Common myeloid progenitor, CD34-positive (primary cell): ENCODE measurements around the gene ACER2.
"Not testable (repeated sequence)": the region's sequence is repeated elsewhere in the genome, so short reads cannot be mapped to it uniquely, and the experiment has no call there.

Source experiments
- CTCF ChIA-PET: fragments of 350-600 bp; sonication (Branson Sonifier 250); formaldehyde crosslinking; loops from one replicate; lab custom pipeline; 2021; ENCODE audit warnings: antibody characterized with exemption; lab: Charles Lee
- POLR2A ChIA-PET: fragments of 350-600 bp; sonication (Branson Sonifier 250); formaldehyde crosslinking; loops from one replicate; lab custom pipeline; 2021; ENCODE audit warnings: antibody characterized with exemption; lab: Charles Lee
- DNase-seq, 3 donors: peaks; one replicate each; pipeline versions ENCODE4 v3.0.0 to v3.0.0-alpha.2; 2013
- H3K27ac ChIP-seq, 2 experiments: 1 replicate in 1 of 2; 2 replicates in 1 of 2; pipeline ENCODE4 v1.7.0; 2013; ENCODE audit warnings: inconsistent platforms in 2 of 2, low read length in 2 of 2, mild to moderate bottlenecking in 2 of 2, low read depth in 1 of 2, moderate library complexity in 1 of 2; ENCODE audit not compliant: severe bottlenecking in 2 of 2, insufficient read depth in 1 of 2, poor library complexity in 1 of 2
- H3K27me3 ChIP-seq, 5 experiments: replicated peaks in 2 of 5; 1 replicate in 3 of 5; 2 replicates in 2 of 5; pipeline versions ENCODE4 v1.6.1 to v1.7.0; 2013; ENCODE audit warnings: low read length in 4 of 5, mild to moderate bottlenecking in 2 of 5, moderate library complexity in 2 of 5, inconsistent platforms in 1 of 5; ENCODE audit not compliant: insufficient read depth in 5 of 5, control insufficient read depth in 4 of 5
- H3K36me3 ChIP-seq, 4 experiments: 1 replicate in 2 of 4; 2 replicates in 2 of 4; pipeline versions ENCODE4 v1.6.1 to v1.7.0; 2013; ENCODE audit warnings: low read length in 3 of 4, control low read depth in 1 of 4, mild to moderate bottlenecking in 1 of 4; ENCODE audit not compliant: control insufficient read depth in 4 of 4, insufficient read depth in 4 of 4
- H3K4me1 ChIP-seq, 4 experiments: 1 replicate in 3 of 4; 2 replicates in 1 of 4; pipeline versions ENCODE4 v1.6.1 to v1.7.1; 2013; ENCODE audit warnings: low read length in 3 of 4, mild to moderate bottlenecking in 3 of 4, control low read depth in 1 of 4, inconsistent platforms in 1 of 4, moderate library complexity in 1 of 4; ENCODE audit not compliant: control insufficient read depth in 4 of 4, insufficient read depth in 4 of 4; ENCODE audit errors: control extremely low read depth in 1 of 4
- H3K4me3 ChIP-seq, 7 experiments: 1 replicate in 4 of 7; 2 replicates in 3 of 7; pipeline versions ENCODE4 v1.5.1 to v1.7.0; 2013; ENCODE audit warnings: mild to moderate bottlenecking in 7 of 7, low read length in 6 of 7, moderate library complexity in 6 of 7, inconsistent platforms in 2 of 7, low read depth in 2 of 7, control low read depth in 1 of 7; ENCODE audit not compliant: insufficient read depth in 4 of 7, control insufficient read depth in 1 of 7; ENCODE audit errors: extremely low read depth in 1 of 7
- H3K9me3 ChIP-seq, 5 experiments: 1 replicate in 4 of 5; 2 replicates in 1 of 5; pipeline versions ENCODE4 v1.6.1 to v1.7.1; 2013; ENCODE audit warnings: low read length in 4 of 5, mild to moderate bottlenecking in 2 of 5, inconsistent platforms in 1 of 5, low read depth in 1 of 5, moderate library complexity in 1 of 5; ENCODE audit not compliant: control insufficient read depth in 4 of 5, insufficient read depth in 2 of 5; ENCODE audit errors: control extremely low read depth in 1 of 5
- WGBS: methylation state at CpG from one replicate; pipeline ENCODE4 v1.1.5; 2013; ENCODE audit not compliant: insufficient coverage; 5-methylcytosine and 5-hydroxymethylcytosine counted together

ACER2 gene

DNA sequence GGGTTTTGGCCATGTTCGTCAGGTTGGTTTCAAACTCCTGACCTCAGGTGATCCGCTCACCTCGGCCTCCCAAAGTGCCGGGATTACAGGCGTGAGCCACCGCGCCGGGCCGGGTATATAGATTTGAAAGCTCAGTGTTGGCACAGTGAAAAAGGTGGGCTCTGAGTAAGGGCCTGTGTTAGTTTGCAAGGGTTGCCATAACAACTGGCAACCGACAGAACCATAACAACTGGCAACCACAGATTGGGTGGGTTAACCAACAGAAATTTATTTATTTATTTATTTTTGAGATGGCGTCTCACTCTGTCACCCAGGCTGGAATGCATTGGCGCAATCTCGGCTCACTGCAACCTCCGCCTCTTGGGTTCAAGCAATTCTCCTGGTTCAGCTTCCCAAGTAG, 23.6 kb upstream of the ACER2 start:
- H3K27me3 ChIP-seq, H3K9me3 ChIP-seq, H3K4me3 ChIP-seq, POLR2A ChIA-PET, CTCF ChIA-PET, H3K36me3 ChIP-seq, H3K27ac ChIP-seq, H3K4me1 ChIP-seq: not testable (repeated sequence)
- 97% methylated on average over 13 of the region's 14 CpGs for WGBS
- DNase-seq = peak in 2 of 3 donors; percentile 53 to 63

DNA sequence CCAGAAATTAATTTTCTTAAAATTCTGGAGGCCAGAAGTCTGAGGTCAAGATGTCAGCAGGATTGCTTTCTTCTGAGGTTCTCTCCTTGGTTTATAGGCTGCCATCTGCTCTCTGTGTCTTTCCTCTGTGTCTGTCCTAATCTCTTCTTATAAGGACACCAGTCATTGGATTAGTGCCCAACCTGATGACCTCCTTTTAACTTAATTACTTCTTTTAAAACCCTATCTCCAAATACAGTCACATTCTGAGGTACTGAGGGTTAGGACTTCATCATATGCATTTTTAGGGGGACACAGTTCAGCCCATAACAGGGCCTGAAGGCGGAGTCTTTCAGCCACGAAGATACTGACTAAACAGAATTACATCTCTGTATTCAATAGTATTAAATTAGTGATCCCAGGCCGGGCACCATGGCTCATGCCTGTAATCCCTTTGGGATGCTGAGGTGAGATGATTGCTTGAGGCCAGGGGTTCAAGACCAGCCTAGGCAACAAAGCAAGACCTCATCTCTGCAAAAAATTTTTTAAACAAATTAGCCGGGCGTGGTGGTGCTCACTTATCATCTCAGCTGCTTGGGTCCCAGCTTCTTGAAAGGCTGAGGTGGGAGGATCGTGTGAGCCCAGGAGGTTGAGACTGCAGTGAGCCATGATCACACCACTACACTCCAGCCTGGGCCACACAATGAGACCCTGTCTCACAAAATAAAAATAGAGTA, 22.9 kb upstream of the ACER2 start:
- H3K36me3 ChIP-seq = no peaks in the 10 kb centered on the region
- peaks cover 0 to 2% (median 0%) of the 10 kb centered on the region in 4 experiments for H3K4me1 ChIP-seq
- no peak overlapping the region for H3K4me3 ChIP-seq
- 100% methylated on average over 3 of the region's 6 CpGs for WGBS
- ChIA-PET POLR2A (no interaction called here), CTCF (no interaction called here)
- H3K9me3 ChIP-seq = peaks cover 0 to 2% (median 0%) of the 10 kb centered on the region in 5 experiments
- H3K27ac ChIP-seq = no peak overlapping the region
- no peaks in the 10 kb centered on the region for H3K27me3 ChIP-seq
- peak in 2 of 3 donors; percentile 35 to 60 for DNase-seq

DNA sequence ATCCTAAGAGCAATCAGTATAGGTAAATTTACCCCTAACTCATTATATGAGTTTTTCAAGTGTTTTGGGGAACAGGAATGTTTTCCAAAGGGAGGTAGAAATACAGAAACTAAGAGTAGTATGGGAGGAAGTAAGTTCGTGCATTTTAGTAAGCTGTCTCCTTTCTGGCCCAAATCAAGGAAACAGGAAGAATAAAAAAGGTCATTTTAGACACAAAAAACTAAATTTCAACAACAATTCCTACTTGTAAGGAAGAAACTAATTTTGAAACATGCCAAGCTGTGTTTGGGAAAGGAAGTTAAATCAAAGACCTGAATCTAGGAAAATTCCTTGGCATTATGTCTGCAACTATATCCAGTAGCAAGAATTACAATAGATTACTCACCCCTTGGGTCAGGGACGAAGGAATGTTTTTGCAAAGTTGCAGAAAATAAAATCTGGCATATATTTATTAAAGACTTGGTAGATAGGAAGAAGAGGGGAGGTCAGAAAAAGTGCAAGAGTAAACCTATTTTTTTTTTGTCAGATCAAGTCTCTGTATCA, 22.2 kb upstream of the ACER2 start:
- ChIA-PET POLR2A (no interaction called here), CTCF (no interaction called here)
- no peak for DNase-seq
- Histone ChIP-seq H3K4me3 (no peak overlapping the region), H3K27me3 (no peaks in the 10 kb centered on the region), H3K4me1 (no peaks in the 10 kb centered on the region), H3K36me3 (no peaks in the 10 kb centered on the region), H3K27ac (no peak overlapping the region), H3K9me3 (peaks cover 0 to 2% (median 0%) of the 10 kb centered on the region in 5 experiments)
- no CpG with 5 or more reads among the region's 2 CpGs for WGBS

DNA sequence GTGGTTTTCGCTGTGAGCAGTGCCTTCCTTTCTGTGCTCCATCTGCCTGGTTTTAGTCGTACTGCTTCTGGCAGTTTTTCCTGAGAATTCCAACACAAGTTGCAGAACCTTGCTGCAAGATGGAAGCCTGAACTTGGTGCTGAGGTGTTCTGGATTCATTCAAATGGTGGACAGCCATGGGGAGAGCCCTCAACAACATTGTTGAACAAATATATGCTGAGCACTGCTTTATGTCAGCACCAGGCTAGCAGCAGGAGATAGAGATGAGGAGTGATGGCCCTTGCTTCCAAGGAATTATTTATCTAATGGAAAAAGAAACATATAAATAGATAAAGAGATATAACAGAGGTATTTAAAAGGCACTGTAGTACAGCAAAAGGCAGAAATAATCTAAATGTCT, 21.5 kb upstream of the ACER2 start:
- Histone ChIP-seq H3K4me3 (no peak overlapping the region), H3K9me3 (peaks cover 0 to 2% (median 0%) of the 10 kb centered on the region in 5 experiments), H3K36me3 (no peaks in the 10 kb centered on the region), H3K27ac (no peak overlapping the region), H3K27me3 (no peaks in the 10 kb centered on the region), H3K4me1 (no peaks in the 10 kb centered on the region)
- WGBS = 100% methylated on average over 2 of the region's 2 CpGs
- ChIA-PET CTCF (no interaction called here), POLR2A (no interaction called here)
- DNase-seq = no peak

DNA sequence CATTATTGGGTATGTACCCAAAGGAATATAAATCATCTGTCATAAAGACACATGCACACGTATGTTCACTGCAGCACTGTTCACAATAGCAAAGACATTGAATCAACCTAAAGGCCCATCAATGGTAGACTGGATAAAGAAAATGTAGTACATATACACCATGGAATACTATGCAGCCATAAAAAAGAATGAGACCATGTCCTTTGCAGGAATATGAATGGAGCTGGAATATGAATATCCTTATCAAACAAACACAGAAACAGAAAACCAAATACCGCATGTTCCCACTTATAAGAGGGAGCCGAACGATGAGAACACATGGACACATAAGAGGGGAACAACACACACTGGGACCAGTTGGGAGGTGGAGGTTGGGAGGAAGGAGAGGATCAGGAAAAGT, 19.3 kb upstream of the ACER2 start:
- H3K9me3 ChIP-seq, H3K4me3 ChIP-seq, H3K27ac ChIP-seq, H3K36me3 ChIP-seq, H3K27me3 ChIP-seq, POLR2A ChIA-PET, H3K4me1 ChIP-seq, DNase-seq: not testable (repeated sequence)
- WGBS = 100% methylated on average over 3 of the region's 4 CpGs
- CTCF ChIA-PET = interaction anchor here (0.6 kb wide), 1 partner anchor 506 kb away, joined by 3 read pairs; no protein-coding TSS in a partner anchor

DNA sequence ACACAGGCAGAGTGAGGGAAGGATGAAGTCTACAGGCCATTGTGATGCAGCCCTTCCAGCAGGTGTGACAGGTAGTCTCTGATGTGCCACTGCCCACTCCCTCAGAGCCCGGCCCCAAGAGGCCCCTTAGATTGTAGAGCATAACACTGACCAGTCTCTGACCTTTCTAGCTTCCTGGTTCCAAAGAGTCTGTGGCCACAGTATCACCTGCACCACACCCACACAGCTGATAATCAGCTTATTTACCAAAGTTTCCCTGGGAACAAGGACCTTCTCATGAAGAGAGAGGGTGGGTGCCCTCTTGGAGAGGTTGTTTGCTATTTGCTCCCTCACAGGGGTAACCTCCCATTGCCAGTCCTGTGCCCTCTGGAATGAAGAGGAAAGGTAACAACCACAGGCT, 11.0 kb upstream of the ACER2 start:
- no peaks in the 10 kb centered on the region for H3K36me3 ChIP-seq
- H3K4me3 ChIP-seq = no peak overlapping the region
- no peak overlapping the region for H3K27ac ChIP-seq
- POLR2A ChIA-PET = no interaction called here
- no peaks in the 10 kb centered on the region for H3K27me3 ChIP-seq
- whole genome bisulfite sequencing = 100% methylated on average over 1 of the region's 1 CpG
- H3K9me3 ChIP-seq = no peaks in the 10 kb centered on the region
- DNase-seq = no peak
- CTCF ChIA-PET = interaction anchor here (1.5 kb wide), 1 partner anchor 67 kb away, joined by 5 read pairs; no protein-coding TSS in a partner anchor
- no peaks in the 10 kb centered on the region for H3K4me1 ChIP-seq

DNA sequence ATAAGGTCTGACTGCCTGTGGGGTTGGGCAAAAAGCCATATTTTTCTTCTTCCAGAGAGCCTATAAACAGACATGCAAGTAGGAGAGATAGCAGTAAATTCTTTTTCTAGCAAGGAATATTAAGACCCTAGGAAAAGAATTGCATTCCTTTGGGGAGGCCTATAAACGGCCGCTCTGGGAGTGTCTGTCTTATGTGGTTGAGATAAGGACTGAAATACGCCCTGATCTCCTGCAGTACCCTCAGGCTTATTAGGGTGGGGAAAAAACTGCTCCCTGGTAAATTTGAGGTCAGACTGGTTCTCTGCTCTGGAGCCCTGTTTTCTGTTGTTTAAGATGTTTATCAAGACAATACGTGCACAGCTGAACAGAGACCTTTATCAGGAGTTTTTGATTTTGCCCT, 5.6 kb upstream of the ACER2 start:
- CTCF ChIA-PET, H3K9me3 ChIP-seq, H3K4me3 ChIP-seq, H3K4me1 ChIP-seq, H3K36me3 ChIP-seq, H3K27ac ChIP-seq, H3K27me3 ChIP-seq, DNase-seq: not testable (repeated sequence)
- POLR2A ChIA-PET = interaction anchor here (0.7 kb wide), 1 partner anchor 1444 kb away, joined by 3 read pairs; no protein-coding TSS in a partner anchor
- 95% methylated on average over 3 of the region's 4 CpGs for WGBS
